ENCODE data around the gene PHC1.

DNA sequence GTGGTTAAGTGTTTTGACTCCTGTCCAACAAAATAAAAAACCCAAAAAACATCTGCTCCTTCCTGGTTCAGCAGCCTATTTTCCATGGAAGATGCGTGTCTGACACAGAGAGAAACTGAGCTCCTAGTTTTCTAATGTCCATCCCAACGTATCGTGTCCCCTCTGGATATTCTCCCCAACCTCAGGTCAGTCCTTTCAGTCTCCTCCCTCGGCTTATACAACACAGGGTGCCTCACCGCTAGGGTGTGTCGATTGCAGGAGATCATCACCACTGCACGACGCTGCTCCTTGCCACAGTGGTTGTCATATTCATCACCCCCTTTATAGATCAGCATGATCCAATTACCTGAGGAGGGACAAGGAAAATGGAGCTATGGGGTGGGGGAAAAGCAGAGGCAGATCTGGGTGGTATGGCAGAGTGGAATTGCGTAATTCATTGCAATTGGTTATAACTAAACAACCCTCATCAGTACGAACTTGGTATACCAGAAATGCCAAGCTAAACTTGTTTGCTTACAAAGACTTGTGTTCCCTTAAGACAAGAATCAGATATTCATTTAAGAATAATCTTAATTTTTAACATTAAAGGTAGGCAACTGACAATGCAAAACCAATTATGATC lies 29.4 kb downstream of the PHC1 start:
- TF ChIP-seq, protein P1, sequence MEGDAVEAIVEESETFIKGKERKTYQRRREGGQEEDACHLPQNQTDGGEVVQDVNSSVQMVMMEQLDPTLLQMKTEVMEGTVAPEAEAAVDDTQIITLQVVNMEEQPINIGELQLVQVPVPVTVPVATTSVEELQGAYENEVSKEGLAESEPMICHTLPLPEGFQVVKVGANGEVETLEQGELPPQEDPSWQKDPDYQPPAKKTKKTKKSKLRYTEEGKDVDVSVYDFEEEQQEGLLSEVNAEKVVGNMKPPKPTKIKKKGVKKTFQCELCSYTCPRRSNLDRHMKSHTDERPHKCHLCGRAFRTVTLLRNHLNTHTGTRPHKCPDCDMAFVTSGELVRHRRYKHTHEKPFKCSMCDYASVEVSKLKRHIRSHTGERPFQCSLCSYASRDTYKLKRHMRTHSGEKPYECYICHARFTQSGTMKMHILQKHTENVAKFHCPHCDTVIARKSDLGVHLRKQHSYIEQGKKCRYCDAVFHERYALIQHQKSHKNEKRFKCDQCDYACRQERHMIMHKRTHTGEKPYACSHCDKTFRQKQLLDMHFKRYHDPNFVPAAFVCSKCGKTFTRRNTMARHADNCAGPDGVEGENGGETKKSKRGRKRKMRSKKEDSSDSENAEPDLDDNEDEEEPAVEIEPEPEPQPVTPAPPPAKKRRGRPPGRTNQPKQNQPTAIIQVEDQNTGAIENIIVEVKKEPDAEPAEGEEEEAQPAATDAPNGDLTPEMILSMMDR (optimal IDR thresholded peaks at IDR 0.05 in 1 of 3, IDR thresholded peaks at IDR 0.05 in 1 of 3, conservative IDR thresholded peaks at IDR 0.05 in 1 of 3; ENCODE audit: extremely low read depth in 1 of 3, insufficient read depth in 2 of 3, low read length in 3 of 3): no peak
- TF ChIP-seq EZH2 (IDR thresholded peaks at IDR 0.05; ENCODE audit: low read length): no peak

Data from keratinocyte (primary cell).